GM18520 (cell line): ENCODE measurements around the gene POU5F2.

Experiments
- ATAC-seq: cut with Tn5 transposase; IDR thresholded peaks from one replicate; pipeline ENCODE4 v1.9.1; 2021; ENCODE audit not compliant: unreplicated experiment

POU5F2 gene

GRCh38 chr5:93716453-93716852 lies 24.9 kb downstream of the POU5F2 start:
- ATAC-seq = no peak

- ATAC-seq = no peak
These were observed 25.6 kb downstream of the POU5F2 start for GRCh38 chr5:93715761-93716160.

GRCh38 chr5:93715327-93715726 lies 26.1 kb downstream of the POU5F2 start:
- no peak for ATAC-seq

DNA sequence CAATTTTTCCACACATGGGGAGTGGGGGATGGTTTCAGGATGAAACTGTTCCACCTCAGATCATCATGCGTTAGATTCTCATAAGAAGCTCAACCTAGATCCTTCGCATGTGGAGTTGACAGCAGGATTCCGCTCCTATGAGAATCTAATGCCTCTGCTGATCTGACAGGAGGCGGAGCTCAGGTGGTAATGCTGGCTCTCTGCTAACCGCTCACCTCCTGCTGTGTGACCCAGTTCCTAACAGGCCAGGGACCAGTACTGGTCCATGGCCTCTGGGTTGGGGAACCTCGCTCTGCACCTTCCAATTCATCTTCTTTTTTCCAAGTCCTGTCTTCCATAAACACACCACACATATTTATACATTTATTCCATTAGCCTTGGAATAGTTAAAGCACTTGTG lies 33.0 kb downstream of the POU5F2 start:
- no peak for ATAC-seq

- no peak for ATAC-seq
These were observed 35.5 kb downstream of the POU5F2 start for GRCh38 chr5:93705896-93706295.

DNA sequence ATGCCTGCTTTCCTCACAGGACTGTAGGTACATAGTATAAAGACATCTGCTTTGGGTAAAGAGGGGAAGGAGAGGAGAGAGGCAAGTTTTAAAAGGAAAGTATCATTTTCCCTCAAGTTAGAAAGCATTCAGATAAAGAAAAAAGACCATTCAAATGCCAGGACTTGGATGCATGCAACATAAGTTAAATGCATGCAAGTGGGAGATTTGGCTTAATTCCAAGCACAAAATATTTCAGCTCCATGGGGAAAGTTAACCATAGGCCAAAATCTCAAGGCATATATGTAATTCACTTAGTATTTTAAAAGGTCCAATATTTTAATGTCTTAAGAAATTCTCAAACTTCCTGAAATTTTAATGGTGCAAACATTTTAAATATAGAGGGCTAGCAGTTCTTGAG lies 36.4 kb downstream of the POU5F2 start:
- no peak for ATAC-seq

DNA sequence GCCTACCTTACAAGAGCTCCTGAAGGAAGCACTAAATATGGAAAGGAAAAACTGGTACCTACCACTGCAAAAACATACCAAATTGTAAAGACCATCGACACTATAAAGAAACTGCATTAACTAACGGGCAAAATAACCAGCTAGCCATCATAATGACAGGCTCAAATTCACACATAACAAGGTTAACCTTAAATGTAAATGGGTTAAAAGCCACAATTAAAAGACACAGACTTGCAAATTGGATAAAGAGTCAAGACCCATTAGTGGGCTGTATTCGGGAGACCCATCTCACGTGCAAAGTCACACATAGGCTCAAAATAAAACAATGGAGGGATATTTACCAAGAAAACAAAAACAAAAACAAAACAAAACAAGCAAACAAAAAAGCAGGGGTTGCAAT lies 49.4 kb downstream of the POU5F2 start:
- no peak for ATAC-seq
